DOHH2 (cell line): Measurements from ENCODE around the gene HIF1AN.

Source experiments
- H3F3A ChIP-seq: fragments of 200-600 bp; sonication (generic), shearing (Covaris generic); 2 replicates; pipeline ENCODE4 v1.6.0; 2016; ENCODE audit warnings: antibody characterized with exemption, mild to moderate bottlenecking; ENCODE audit not compliant: control insufficient read depth, insufficient read depth
- H3K27ac ChIP-seq: fragments of 200-600 bp; sonication (generic); 2 replicates; pipeline ENCODE4 v1.5.1; 2014; ENCODE audit warnings: low read depth, mild to moderate bottlenecking, low read length, moderate library complexity
- H3K27me3 ChIP-seq: fragments of 200-600 bp; sonication (generic); 2 replicates; pipeline ENCODE4 v1.6.1; 2014; ENCODE audit warnings: mild to moderate bottlenecking, low read length, mixed read lengths; ENCODE audit not compliant: control insufficient read depth
- H3K36me3 ChIP-seq: fragments of 200-600 bp; sonication (generic); 2 replicates; pipeline ENCODE4 v1.6.1; 2014; ENCODE audit warnings: mild to moderate bottlenecking, low read length, moderate library complexity, mixed read lengths; ENCODE audit not compliant: control insufficient read depth
- H3K4me1 ChIP-seq: fragments of 200-600 bp; sonication (generic); 2 replicates; pipeline ENCODE4 v1.6.1; 2014; ENCODE audit warnings: mild to moderate bottlenecking, low read length, mixed read lengths; ENCODE audit not compliant: control insufficient read depth
- H3K4me2 ChIP-seq: fragments of 200-600 bp; sonication (generic); 2 replicates; pipeline ENCODE4 v1.6.0; 2014; ENCODE audit warnings: mild to moderate bottlenecking, low read length, moderate library complexity
- H3K4me3 ChIP-seq: fragments of 200-600 bp; sonication (generic); 2 replicates; pipeline ENCODE4 v1.5.1; 2014; ENCODE audit warnings: mild to moderate bottlenecking, low read length, mixed read lengths
- H3K79me2 ChIP-seq: fragments of 200-600 bp; sonication (generic); 2 replicates; pipeline ENCODE4 v1.6.1; 2014; ENCODE audit warnings: mild to moderate bottlenecking, low read length, mixed read lengths; ENCODE audit not compliant: control insufficient read depth
- H3K9me2 ChIP-seq: fragments of 200-600 bp; sonication (generic); replicated peaks from 2 replicates; pipeline ENCODE4 v1.6.1; 2014; ENCODE audit warnings: mild to moderate bottlenecking, low read length, mixed read lengths; ENCODE audit not compliant: control insufficient read depth
- H3K9me3 ChIP-seq: fragments of 200-600 bp; sonication (generic); 2 replicates; pipeline ENCODE4 v1.6.1; 2014; ENCODE audit warnings: antibody characterized with exemption, low read length, mixed read lengths; ENCODE audit not compliant: control insufficient read depth, insufficient read depth
- H4K20me1 ChIP-seq: fragments of 200-600 bp; sonication (generic); 2 replicates; pipeline ENCODE4 v1.6.0; 2014; ENCODE audit warnings: low read depth, mild to moderate bottlenecking, antibody characterized with exemption, low read length, moderate library complexity; ENCODE audit not compliant: control insufficient read depth, insufficient read depth
- EZH2phosphoT487 ChIP-seq: fragments of 200-600 bp; sonication (generic); IDR thresholded peaks from 2 replicates; pipeline ENCODE4 v1.6.1; 2017; ENCODE audit warnings: borderline replicate concordance, mild to moderate bottlenecking, antibody characterized with exemption, low read length, moderate library complexity, mixed read lengths
- TF ChIP-seq, protein P1 (sequence below): fragments of 200-600 bp; sonication (generic); IDR thresholded peaks from one replicate; pipeline ENCODE4 v1.5.1; 2014; ENCODE audit warnings: antibody characterized with exemption, mild to moderate bottlenecking, low read depth, low read length; ENCODE audit not compliant: poor library complexity, severe bottlenecking

The HIF1AN gene

GRCh38 chr10:100576282-100576635 lies 40.5 kb downstream of the HIF1AN start:
- Histone ChIP-seq H3K36me3 (no peaks in the 10 kb centered on the region), H3K9me3 (no peaks in the 10 kb centered on the region), H3K27me3 (peaks cover 35% of the 10 kb centered on the region), H3K9me2 (no peaks in the 10 kb centered on the region), H3K4me3 (no peak overlapping the region), H3K79me2 (no peaks in the 10 kb centered on the region), H3K4me1 (no peaks in the 10 kb centered on the region), H3K27ac (no peak overlapping the region), H4K20me1 (no peaks in the 10 kb centered on the region), H3F3A (no peaks in the 10 kb centered on the region), H3K4me2 (no peak overlapping the region)
- TF ChIP-seq EZH2phosphoT487, result no peak
- TF ChIP-seq, protein P1, sequence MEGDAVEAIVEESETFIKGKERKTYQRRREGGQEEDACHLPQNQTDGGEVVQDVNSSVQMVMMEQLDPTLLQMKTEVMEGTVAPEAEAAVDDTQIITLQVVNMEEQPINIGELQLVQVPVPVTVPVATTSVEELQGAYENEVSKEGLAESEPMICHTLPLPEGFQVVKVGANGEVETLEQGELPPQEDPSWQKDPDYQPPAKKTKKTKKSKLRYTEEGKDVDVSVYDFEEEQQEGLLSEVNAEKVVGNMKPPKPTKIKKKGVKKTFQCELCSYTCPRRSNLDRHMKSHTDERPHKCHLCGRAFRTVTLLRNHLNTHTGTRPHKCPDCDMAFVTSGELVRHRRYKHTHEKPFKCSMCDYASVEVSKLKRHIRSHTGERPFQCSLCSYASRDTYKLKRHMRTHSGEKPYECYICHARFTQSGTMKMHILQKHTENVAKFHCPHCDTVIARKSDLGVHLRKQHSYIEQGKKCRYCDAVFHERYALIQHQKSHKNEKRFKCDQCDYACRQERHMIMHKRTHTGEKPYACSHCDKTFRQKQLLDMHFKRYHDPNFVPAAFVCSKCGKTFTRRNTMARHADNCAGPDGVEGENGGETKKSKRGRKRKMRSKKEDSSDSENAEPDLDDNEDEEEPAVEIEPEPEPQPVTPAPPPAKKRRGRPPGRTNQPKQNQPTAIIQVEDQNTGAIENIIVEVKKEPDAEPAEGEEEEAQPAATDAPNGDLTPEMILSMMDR, result no peak

DNA sequence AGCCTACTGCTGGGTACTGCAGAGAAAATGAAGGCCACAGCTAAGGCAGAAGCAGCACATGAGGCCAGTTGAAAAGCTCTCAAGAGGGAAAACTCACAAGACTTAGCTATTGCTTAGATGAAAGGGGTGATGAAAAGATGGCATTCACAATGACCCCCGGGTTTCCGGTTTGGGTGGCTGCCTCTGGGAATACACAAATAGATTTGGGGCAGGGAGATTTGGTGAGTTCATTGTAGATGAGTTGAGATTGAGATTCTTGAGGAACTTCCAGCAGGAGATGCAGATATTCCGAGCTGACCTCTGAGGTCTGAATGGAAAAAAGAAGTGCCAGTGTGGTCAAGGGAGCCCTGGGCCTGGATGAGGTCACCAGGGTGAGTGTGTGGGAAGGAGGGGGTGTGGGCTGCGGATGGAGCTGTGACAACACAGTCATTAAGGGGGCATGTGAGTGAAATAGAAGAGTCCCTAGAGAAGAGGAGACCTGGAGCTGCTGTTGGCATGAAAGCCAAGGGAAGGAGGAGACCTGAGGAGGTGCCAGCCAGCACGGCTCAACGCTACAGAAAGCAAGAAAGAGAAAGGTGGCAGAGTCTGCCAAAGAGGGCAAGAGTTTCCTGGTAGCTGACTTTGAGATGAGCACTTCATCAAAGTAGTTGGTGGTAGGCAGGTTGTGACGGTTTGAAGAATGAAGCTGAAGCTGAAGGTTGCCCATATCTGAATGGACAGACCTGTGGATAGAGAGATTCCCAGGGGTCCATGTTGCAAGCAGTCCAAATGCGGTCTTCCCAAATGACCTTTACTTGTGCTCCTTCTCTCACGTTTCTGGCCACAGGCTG lies 43.7 kb downstream of the HIF1AN start:
- Histone ChIP-seq H3K9me3 (no peaks in the 10 kb centered on the region), H3K9me2 (no peaks in the 10 kb centered on the region), H4K20me1 (no peaks in the 10 kb centered on the region), H3K4me2 (no peak overlapping the region), H3K4me3 (no peak overlapping the region), H3K27me3 (peaks cover 15% of the 10 kb centered on the region), H3K79me2 (no peaks in the 10 kb centered on the region), H3K4me1 (no peaks in the 10 kb centered on the region), H3K27ac (no peak overlapping the region), H3K36me3 (no peaks in the 10 kb centered on the region), H3F3A (no peaks in the 10 kb centered on the region)
- no peak for TF ChIP-seq EZH2phosphoT487
- TF ChIP-seq, protein P1, result no peak

DNA sequence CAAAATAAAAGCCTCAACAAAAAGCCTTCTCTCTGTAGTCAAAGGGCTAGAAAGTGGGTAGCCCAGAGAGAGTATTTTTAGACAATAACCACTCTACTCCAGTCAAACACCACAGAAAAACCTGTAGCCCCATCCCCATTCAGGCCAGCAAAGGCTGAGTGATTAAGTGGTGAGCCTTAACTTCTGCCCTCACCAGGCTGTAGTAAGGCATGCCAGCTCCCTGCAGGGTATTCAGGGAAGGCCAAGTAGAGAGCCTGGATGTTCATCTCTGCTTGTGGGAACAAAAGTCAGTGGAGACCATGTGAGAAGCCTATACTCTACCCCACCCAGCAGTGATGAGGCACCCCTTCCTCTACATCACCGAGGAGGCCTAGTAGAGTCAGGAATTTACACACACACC lies 51.2 kb downstream of the HIF1AN start:
- Histone ChIP-seq H3K79me2 (no peaks in the 10 kb centered on the region), H3K9me3 (no peaks in the 10 kb centered on the region), H3K9me2 (no peaks in the 10 kb centered on the region), H3K4me2 (no peak overlapping the region), H3K27me3 (peaks cover 9% of the 10 kb centered on the region; the same call in 1 of the 2 replicates), H3K4me1 (no peaks in the 10 kb centered on the region), H3F3A (no peaks in the 10 kb centered on the region), H3K4me3 (no peak overlapping the region), H3K27ac (no peak overlapping the region), H3K36me3 (no peaks in the 10 kb centered on the region), H4K20me1 (no peaks in the 10 kb centered on the region)
- TF ChIP-seq EZH2phosphoT487, result no peak
- TF ChIP-seq, protein P1, result no peak
